ENCODE results near the gene FILIP1L.
"Not testable (repeated sequence)": the region's sequence is repeated elsewhere in the genome, so short reads cannot be mapped to it uniquely, and the experiment has no call there.

The FILIP1L gene

DNA sequence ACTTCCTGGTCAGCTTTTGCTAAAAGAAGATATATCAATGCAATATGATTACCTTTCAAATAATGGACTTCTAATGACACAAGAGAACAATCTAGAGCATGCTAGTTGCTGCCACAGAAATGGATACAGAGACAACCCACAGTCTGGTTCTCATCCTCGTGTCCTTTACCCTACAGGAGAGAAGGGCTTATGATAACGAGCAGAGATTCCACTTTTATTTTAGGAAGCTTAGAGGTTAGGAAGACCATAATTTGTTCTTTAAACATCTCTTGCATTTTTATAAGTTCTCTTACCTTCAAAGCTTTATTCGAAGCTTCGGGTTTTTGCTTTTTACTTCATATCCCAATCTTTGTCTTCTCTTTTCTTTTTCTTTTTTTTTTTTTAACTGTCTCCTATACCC is 39.1 kb downstream of the FILIP1L start:
- no peak for DNase-seq (ENCODE audit: low read depth in 2 of 2)

DNA sequence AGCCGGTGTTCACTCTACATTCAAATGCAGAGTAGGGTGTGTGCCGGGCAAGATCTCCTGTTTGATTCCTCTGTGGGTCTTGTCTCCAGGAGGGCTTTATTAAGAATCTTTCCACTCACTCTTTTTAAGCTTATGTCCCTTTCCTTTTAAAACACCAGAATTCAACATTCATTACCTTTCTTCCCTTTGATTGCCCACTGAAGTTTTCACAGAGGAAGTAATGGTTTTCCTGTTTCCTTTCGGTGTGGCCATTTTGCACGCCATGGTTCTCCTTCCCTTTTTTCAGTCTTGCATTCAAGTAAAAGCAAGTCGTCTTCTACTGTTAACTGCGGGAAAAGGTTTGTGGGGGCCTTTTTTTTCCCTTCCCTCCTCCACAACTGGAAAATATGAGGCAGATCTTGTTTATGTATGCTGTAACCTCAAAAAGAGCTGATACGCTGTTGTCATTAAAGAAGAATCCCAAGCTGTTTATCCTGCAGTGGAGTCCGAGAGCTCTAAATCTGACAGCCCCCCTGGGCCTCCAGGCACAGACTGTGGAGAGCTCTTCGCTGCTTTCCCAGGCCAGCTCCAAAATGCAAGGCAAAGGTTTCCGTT is 40.5 kb downstream of the FILIP1L start:
- DNase-seq (ENCODE audit: low read depth in 2 of 2), result no peak

DNA sequence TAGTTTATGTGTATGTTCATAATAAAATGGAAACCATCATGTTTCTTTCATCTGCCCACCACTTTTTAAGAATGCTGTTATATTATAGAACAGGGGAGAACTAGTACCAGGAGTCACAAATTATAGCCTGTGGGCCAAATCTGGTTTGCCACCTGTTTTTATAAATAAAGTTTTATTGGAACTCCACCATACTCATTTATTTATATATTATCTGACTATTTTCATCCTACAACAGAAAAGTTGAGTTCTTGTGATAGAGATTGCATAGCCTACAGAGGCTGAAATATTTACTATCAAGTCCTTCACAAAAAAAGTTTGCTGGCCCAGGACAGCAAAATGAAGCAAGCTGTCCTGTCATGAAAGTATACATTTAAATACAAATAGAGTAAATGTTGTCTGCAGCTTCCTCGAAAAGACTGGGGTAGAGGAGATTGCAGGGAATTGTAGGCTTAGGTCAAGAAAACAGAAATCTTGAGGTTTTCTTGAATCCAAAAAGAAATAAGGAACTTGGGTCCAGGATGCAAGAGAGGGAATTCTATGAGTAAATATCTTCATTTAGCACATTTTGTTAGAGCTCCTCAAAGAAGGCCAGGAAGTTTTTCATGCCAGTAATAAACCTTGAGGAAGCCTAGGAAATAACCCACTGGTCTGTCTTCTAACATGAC is 41.1 kb downstream of the FILIP1L start:
- no peak for DNase-seq (ENCODE audit: low read depth in 2 of 2)

DNA sequence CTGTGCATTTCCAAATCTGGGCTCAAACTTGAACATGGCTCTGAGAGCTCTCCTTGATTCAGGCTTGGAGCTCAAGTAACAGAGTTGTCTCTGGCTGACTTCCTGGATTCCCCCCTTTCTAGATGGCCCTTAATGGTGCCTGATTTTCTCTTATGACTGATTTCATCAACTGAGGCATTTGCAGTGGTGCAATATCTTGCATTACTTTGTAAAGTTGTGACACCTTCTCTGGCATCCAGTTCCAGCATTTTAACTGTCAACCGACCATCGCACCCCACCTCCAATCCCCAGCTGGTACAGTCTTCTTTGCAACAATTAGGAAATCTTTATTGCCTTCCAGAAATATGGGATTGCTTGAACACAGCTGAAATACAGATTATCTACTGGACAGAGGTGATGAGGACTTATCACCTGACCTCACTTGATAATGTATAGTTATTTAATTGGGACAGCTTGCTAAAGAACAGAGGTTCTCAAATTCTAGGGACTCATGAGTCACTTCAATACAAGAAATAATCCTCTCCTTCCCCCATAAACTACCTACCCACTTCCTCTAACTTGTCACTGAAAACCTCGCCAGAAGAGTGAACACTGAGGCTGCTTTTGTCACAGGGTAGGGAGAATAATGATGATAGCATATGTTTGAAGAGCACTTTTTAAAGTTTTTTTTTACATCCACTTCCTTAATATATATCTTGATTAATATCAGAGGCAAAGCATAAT is 41.8 kb downstream of the FILIP1L start:
- no peak for DNase-seq (ENCODE audit: low read depth in 2 of 2)

DNA sequence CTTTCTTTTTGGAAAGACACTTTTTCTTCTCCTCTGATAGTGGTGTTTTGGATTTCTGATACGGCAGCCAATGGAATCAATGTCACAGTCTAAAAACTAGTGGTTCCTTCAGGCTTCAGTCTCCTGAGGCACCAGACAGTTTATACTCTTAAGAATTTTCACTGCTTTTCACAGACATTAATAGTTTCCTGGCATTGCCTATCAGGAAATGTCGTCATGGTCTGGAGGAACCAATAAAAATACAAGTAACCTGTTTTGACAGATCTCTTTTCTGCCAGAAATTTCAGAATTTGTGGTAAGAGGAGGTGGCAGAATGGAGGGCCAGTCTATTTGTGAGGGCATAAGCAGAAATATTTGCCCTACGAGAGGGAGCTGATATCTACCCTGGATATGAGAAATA is 44.8 kb downstream of the FILIP1L start:
- DNase-seq (ENCODE audit: low read depth in 2 of 2), result no peak

DNA sequence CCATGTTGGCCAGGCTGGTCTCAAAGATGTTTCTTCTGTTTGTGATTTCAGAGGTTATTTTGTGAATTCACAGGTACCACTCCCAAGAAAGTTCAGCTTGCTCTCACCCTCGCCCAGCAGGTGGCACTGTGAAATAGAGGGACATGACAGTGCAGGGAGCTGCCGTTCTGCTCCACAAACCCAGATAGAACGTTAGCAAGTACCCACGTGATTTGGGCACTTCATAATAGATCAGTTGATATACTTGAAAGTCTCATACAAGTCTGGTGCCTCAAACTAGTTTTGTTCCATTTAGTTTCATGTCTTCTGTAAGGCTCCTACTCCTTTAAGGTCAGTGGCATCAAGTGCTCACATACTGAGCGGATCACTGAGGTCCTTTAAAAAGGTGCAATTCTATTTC is 45.5 kb downstream of the FILIP1L start:
- peak; percentile 28 to 64 for DNase-seq (ENCODE audit: low read depth in 2 of 2)

DNA sequence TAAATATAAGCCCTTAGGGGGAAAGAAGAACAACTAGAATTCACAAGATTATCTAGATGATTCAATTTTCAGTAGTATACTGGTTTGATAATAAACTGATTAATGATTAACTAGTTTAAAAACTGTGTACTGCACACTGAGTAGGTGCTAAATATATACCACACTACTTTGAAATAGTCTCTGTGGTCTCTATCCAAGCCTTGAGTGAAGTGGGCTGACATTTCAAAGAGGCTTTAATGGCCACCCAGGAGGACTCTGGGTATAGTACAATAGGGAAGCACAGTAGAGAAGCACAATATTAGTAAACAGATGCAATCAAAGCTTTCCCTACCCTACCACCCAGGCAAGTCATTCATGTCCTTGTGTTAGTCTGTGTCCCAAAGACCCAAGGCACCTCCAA is 46.7 kb downstream of the FILIP1L start:
- DNase-seq (ENCODE audit: low read depth in 2 of 2), result no peak

DNA sequence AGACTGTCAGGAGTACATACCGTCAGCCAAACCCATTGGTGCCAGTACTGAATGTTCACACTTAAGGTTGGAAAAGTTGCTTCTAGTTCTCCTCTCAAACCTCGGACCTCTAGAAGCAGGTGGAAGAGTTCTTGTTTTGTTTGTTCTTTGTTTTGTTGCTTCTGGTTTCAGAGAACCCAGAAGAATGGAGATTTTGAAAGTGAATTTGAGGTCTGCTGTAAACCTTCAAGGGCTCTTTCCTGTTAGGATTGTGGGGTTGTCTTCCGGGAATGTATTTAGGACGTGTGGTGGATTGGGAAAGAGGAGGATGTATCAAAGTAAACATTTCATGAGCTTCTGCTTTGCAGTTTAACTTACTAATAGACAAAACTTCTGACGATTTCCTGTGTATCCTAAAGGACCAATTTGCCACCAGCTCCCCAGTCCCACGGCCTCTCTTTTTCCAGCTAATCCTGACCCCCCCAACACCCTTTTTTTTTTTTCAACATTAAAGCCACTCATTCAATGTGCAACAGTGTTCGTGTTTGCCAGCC is 50.3 kb downstream of the FILIP1L start:
- no peak for DNase-seq (ENCODE audit: low read depth in 2 of 2)

DNA sequence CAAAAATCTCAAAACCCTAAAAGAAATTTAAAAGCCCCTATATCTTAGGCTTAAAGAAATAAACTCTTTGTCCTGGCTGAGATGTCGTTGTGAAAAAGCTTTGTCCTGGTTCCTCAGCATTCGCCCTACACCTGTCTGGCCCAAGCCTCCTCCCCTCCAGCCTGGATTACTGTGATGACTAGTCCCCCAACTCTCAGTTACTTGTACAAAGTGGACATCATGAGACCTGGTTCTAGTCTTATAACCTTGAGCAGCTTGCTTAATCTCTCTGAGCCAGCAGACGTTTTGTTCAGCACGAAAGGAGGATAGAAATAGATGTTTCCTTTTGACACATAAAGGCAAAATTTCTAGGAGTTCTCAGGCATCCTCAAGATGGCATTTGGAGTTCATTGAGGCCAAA is 51.6 kb downstream of the FILIP1L start:
- DNase-seq (ENCODE audit: low read depth in 2 of 2), result no peak

DNA sequence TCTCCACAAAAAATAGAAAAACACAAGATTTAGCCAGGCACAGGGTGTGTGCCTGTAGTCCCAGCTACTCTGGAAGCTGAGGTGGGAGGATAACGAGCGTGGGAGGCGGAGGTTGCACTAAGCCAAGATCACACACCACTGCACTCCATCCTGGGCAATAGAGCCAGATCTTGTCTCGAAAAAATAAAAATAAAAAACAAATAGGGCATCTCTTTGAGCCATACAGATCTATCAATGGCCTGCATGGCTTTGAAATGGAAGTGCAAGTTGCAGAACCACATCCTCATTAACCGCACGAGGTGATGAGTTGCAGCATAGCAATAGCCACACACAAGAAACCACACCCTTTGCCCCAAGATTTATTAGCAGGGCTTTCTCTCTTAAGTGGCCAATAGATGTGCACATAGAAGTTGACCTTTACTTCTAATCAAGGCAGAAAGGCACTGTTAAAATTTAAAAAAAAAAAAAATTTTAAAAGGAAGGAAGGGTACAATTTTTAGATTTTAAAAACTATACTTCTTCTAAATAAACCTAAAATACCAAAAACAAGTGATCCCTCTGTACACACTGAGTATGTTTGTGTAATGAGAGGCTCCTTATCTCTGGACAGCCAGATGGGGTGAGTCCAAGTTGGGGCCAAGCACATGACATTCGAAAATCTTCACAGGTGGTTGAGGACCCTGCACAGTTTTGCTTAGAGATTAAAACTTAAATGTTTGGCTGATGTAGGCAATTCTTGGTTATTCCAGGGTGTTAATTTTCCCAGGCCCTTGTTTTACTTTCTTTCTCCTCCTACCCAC is 53.4 kb downstream of the FILIP1L start:
- DNase-seq (ENCODE audit: low read depth in 2 of 2), result no peak

DNA sequence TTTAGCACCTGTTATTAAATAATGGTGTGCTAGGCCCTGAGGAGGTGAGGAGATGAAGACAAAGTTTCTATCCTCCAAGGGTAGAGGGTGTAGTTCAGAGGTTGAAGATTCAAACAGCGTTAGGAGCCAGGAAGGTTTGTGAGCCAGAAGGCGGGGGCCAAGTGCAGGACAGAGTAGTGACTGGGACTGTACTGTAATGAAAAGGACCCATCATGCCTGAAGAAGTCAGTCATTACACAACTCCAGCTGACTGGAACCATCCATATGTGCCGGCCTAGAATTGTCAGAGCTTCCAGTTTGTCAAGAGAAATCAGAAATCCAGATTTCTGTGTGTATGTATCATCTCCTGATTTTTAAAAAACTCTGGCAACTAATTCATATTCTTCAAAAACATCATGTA is 54.8 kb downstream of the FILIP1L start:
- DNase-seq (ENCODE audit: low read depth in 2 of 2), result no peak

DNA sequence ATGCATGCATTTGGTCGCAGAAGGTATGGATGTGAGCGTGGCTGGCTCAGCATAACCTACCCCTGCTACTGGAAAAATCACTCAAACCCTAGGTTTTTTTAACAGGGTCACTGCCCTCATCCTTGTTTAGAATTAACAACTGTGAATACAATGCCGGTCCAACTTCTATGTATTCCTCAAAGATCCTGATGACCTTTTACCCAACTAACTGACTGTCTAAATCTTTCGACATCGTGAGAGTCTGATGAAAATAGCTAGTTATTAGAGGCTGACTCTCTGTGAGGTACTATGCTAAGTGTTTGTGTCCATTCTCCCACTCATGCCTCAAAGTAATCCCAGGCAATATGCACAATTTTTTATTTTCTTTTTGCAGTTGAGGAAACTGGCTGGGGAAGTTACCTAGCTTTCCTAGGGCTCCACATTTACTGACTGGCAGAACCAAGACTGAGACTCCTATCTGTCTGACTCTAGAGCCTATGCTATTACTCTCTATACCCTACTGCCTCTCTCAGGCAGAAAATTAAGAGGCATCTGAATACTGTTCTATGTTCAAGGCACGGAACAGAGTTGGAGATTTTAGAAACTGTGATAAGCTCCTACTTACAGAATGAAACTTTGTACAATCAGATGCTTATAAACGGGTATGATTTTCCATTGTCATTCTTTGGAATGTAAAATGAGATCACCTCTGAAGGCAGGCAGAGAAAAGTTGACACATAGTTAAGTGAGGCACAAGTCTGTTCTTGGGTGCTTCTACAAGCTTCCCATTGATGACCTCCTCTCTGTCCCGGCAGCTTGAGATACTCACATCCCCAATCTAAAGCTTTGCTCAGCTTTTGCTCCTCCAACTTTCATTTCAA is 56.4 kb downstream of the FILIP1L start:
- DNase-seq (ENCODE audit: low read depth in 2 of 2), result no peak

DNA sequence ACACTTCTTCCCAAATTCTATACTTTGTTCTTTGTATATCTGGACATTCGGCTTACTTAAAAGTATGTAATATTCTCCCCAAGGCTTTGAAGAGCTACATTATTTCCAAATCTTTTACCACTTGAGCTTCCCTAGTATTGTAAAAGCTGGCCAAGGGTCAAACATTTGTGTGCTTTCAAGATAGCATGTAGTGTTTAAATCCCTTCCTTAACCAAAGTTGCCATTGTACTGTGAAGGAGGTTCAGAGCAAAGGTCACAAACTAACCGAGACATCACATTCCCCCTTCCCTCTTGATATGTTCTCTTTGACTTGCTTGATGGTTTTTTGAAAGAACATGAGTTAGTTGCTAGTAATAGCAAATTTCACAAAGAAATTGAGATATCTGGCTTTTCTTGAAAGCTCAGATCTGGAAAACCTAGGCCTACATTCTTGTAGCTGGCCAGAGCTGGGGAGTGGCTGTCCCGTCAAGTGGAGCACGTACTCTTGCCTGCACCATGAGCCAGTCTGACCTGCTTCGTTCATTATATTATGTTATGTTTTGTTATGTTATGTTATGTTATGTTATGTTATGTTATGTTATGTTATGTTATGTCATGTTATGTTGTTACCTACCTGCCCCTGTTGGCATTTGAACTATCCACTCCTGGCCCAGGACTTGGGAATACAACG is 60.2 kb downstream of the FILIP1L start:
- no peak for DNase-seq (ENCODE audit: low read depth in 2 of 2)

DNA sequence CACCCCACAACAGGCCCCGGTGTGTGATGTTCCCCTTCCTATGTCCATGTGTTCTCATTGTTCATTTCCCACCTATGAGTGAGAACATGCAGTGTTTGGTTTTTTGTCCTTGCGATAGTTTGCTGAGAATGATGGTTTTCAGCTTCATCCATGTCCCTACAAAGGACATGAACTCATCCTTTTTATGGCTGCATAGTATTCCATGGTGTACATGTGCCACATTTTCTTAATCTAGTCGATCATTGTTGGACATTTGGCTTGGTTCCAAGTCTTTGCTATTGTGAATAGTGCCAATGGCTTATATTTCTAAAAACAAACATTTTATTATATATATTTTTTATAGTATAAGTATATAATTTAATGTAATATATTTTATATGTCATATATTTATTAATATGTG is 62.8 kb downstream of the FILIP1L start:
- DNase-seq (ENCODE audit: low read depth in 2 of 2), result not testable (repeated sequence)

DNA sequence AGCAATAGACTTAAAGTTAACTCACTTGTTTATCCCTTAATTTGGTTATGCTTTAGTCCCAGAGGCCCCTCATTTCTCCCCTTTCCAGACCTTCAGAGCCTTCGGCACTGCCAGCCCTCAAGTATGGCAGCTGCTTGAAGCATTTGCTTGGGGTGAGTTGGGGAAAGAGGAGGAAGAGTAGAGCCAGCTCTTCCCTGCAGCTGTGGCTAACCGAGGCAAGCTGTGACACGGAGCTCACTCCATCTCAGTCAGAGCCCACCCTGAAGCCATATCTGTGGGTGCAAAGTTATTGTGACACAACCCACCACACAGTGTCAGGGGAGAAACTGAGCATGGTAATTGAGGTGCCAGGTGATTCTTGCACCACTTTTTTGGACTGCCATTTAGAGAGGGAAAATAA is 66.1 kb downstream of the FILIP1L start:
- DNase-seq (ENCODE audit: low read depth in 2 of 2), result no peak

DNA sequence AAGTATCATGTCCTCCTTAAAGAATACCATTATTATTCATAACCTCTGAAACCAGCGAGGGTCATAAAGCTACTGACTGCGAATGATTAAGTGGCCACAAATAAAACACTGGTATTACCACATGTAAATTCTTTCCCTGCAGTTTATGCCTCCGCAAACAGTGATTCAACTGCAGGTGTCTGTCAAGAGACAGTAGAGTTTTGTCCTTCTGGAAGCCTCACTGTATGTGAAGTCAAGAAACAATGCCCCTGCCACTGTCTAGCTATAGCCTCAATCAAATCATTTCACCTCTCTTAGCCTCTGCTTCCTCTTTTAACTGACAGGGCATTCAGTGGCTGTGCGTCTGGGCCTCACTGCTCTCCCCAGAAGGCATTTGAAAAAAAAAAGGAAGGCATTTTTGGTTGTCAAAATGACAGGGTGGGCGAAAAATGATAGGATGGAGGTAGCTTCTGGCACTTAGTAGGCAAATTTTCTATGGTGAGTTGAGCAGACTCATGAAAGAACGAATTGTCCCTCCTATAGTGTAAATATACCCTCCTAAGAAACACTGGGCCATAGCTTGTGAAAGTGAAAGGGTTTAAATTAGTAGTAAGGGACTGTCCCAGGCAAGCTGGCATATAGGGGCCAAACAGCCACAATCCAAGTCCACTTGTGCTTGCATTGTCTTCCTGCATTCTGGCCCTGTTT is 66.7 kb downstream of the FILIP1L start:
- no peak for DNase-seq (ENCODE audit: low read depth in 2 of 2)

DNA sequence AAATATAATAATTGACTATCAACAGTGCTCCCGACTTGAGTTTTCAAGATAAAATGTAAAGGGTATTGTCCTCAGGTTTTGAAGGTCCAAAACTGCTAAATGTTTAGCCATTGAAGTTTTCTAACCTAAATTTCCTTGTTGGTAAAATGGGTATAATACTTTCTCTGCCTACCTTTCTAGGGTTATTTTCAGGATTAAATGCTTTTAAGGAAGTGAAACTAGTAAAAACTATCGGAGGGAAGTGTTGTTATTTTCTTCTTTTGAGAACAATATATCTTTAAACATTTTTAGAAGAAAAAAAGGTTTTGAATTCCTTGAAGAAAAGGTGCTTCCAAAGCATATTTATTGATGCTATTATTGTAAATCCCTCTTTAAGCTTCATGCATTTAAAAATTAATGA is 67.3 kb downstream of the FILIP1L start:
- DNase-seq (ENCODE audit: low read depth in 2 of 2), result no peak

DNA sequence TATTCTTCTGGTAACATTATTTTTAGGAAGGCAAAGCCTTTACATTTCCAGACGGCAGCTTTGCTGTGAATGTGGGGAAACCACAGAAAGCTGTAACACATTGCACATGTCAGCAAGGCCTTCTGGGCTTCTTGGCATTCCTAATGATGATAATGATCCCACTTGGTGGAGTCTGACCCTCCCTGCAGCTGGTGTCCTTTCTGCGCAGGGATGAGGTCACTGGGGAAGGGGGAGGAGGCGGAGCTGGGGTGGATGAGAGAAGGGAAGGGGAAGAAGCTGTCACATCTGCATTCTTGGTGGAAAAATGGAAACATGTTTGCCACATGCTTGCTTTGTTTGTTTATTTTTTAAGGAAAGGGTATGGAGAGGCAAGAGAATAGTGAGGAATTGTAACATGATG is 68.6 kb downstream of the FILIP1L start:
- DNase-seq (ENCODE audit: low read depth in 2 of 2), result no peak

DNA sequence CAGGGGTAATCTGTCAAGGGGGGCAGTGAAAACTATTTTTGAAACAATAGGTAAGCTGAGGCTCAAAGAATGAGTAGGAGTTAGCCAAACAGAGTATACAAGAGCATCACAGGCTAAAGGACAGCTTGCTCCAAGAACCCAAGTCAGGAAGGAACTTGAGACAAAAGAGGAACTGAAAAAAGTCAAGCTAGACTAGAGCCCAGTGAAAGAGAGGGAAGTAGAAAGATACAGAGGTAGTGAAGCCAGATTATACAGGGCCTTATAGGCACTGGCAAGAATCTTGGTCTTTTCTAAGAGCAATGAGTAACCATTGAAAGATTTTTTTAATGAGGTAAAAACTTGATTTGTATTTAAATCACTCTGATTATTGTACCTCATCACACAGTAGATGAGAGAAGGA is 69.9 kb downstream of the FILIP1L start:
- DNase-seq (ENCODE audit: low read depth in 2 of 2), result no peak

DNA sequence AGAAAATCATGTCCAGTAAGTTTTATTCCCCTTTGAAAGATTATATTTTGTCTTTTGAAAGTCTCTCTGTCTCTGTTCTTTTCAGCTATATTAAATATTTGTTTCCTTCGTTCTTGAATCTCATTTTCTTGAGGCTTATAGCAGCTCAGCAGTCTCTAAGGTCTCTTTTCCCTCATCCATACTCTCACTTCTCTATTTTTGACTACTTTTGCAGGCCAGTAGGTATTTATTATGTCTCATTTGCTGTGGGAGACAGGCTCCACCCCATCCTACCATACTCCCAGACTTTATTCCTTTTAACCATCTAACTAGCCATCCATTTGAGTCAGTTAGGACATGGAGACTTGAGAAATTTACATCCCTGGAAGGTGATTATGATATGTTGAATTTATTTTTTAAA is 71.0 kb downstream of the FILIP1L start:
- DNase-seq (ENCODE audit: low read depth in 2 of 2), result no peak
